A549 (cell line): ENCODE results near the gene ASCC2. TPM values are rescaled to one million over a fixed set of nuclear protein-coding genes. Genes with fewer than 3 reads are reported as not detected.
A peak's percentile ranks its signal among the peaks of the same experiment; 100 is the strongest.

Experiments
- ATAC-seq, 2 experiments: fragments of 200-7000 bp in 1 of 2; fragments of >200 bp in 1 of 2; cut with Nextera tagmentation in 1 of 2; cut with Tn5 transposase in 1 of 2; 3 replicates each; pipeline versions ENCODE4 v1.8.0 to v1.9.1; 2018 to 2020; ENCODE audit warnings: mild to moderate bottlenecking in 1 of 2, moderate library complexity in 1 of 2
- CTCF ChIA-PET: fragments of 300-600 bp; sonication (Branson Sonifier 250); formaldehyde crosslinking; extraction: SDS; loops from one replicate; lab custom pipeline; 2021; ENCODE audit warnings: antibody characterized with exemption, inconsistent platforms; lab: Yijun Ruan, JAX
- POLR2A ChIA-PET: fragments of 350-600 bp; formaldehyde crosslinking; extraction: SDS; loops from one replicate; lab custom pipeline; 2021; ENCODE audit warnings: antibody characterized with exemption, inconsistent platforms; lab: Yijun Ruan, JAX
- DNase-seq, 2 experiments: peaks; one replicate each; pipeline versions ENCODE4 v3.0.0 to v3.0.0-alpha.2; 2011 to 2016; ENCODE audit warnings: low read depth in 1 of 2, low spot score in 1 of 2
- FAIRE-seq: peaks from 2 replicates; lab custom pipeline; 2011; peaks lifted over from hg19 to GRCh38; lab: Jason Lieb, UNC
- H3K27ac ChIP-seq, 2 experiments: fragments of >200 bp; sonication (Bioruptor Twin); formaldehyde crosslinking; 3 replicates each; pipeline ENCODE4 v1.5.1; 2016 to 2017
- H3K4me1 ChIP-seq: fragments of >200 bp; sonication (Bioruptor Twin); formaldehyde crosslinking; 3 replicates; pipeline ENCODE4 v1.6.1; 2016
- H3K4me2 ChIP-seq: fragments of >200 bp; sonication (Bioruptor Twin); formaldehyde crosslinking; 3 replicates; pipeline ENCODE4 v1.6.1; 2016
- H3K4me3 ChIP-seq: fragments of >200 bp; sonication (Bioruptor Twin); formaldehyde crosslinking; 3 replicates; pipeline ENCODE4 v1.5.1; 2016
- H3K9me3 ChIP-seq: fragments of >200 bp; sonication (Bioruptor Twin); formaldehyde crosslinking; 3 replicates; pipeline ENCODE4 v1.6.1; 2016
- CHD2 ChIP-seq: fragments of 150-350 bp; IDR thresholded peaks from 2 replicates; pipeline ENCODE4 v1.6.1; 2014; ENCODE audit warnings: low read length; ENCODE audit not compliant: partially characterized antibody
- CHD4 ChIP-seq: fragments of 200-600 bp; sonication (generic); IDR thresholded peaks from 2 replicates; pipeline ENCODE4 v1.6.1; 2016; ENCODE audit warnings: antibody characterized with exemption, mild to moderate bottlenecking, borderline replicate concordance
- ELK1 ChIP-seq: fragments of 150-350 bp; IDR thresholded peaks from 2 replicates; pipeline ENCODE4 v1.6.1; 2014; ENCODE audit warnings: low read depth, mild to moderate bottlenecking, low read length
- ESRRA ChIP-seq: fragments of 150-350 bp; IDR thresholded peaks from 2 replicates; pipeline ENCODE4 v1.6.1; 2014; ENCODE audit warnings: mild to moderate bottlenecking, low read length, borderline replicate concordance
- FOXS1 ChIP-seq: fragments of 250-450 bp; sonication (Bioruptor Pico); IDR thresholded peaks from 2 replicates; pipeline ENCODE4 v1.5.0; 2020; ENCODE audit warnings: mild to moderate bottlenecking, moderate library complexity
- HOXA7 ChIP-seq: fragments of 250-450 bp; sonication (Bioruptor Pico); IDR thresholded peaks from 2 replicates; pipeline ENCODE4 v1.5.0; 2020; ENCODE audit warnings: mild to moderate bottlenecking, moderate library complexity
- HOXB5 ChIP-seq: fragments of 250-450 bp; sonication (Bioruptor Pico); IDR thresholded peaks from 2 replicates; pipeline ENCODE4 v1.5.0; 2020; ENCODE audit warnings: mild to moderate bottlenecking, moderate library complexity
- JUN ChIP-seq, 2 experiments: fragments of >200 bp; sonication (Bioruptor Twin); formaldehyde crosslinking; IDR thresholded peaks; 2 replicates in 1 of 2; 3 replicates in 1 of 2; pipeline ENCODE4 v1.6.1; 2016 to 2017
- KDM5A ChIP-seq: fragments of 200-600 bp; sonication (generic); IDR thresholded peaks from 2 replicates; pipeline ENCODE4 v1.6.1; 2016; ENCODE audit warnings: antibody characterized with exemption, mild to moderate bottlenecking
- MAFK ChIP-seq: fragments of 450-650 bp; IDR thresholded peaks from 2 replicates; pipeline ENCODE4 v1.6.1; 2014; ENCODE audit not compliant: partially characterized antibody
- NFE2L2 ChIP-seq: fragments of 150-350 bp; conservative IDR thresholded peaks from 2 replicates; pipeline ENCODE4 v1.6.1; 2014; ENCODE audit warnings: low read length
- PHF8 ChIP-seq: fragments of 200-600 bp; sonication (generic); IDR thresholded peaks from 2 replicates; pipeline ENCODE4 v1.6.1; 2016; ENCODE audit warnings: low read depth, mild to moderate bottlenecking, antibody characterized with exemption, moderate library complexity, borderline replicate concordance
- POLR2AphosphoS2 ChIP-seq: conservative IDR thresholded peaks from 2 replicates; pipeline ENCODE4 v1.6.1; 2012; ENCODE audit warnings: low read length, improper control_type of control experiment, inconsistent platforms
- RARB ChIP-seq: fragments of 250-450 bp; sonication (Bioruptor Pico); IDR thresholded peaks from 2 replicates; pipeline ENCODE4 v1.8.0; 2021; ENCODE audit warnings: mild to moderate bottlenecking, moderate library complexity
- RCOR1 ChIP-seq: fragments of 150-350 bp; IDR thresholded peaks from 2 replicates; pipeline ENCODE4 v1.6.1; 2014; ENCODE audit warnings: antibody characterized with exemption, low read length, low read depth
- RFX5 ChIP-seq: fragments of 450-650 bp; IDR thresholded peaks from 2 replicates; pipeline ENCODE4 v1.7.1; 2014; ENCODE audit warnings: antibody characterized with exemption, mild to moderate bottlenecking, moderate library complexity
- SREBF2 ChIP-seq: fragments of 450-650 bp; IDR thresholded peaks from 2 replicates; pipeline ENCODE4 v1.6.1; 2014; ENCODE audit warnings: mild to moderate bottlenecking, moderate library complexity
- TP53 ChIP-seq: fragments of 250-450 bp; sonication (Bioruptor Pico); IDR thresholded peaks from 2 replicates; pipeline ENCODE4 v1.5.0; 2021; ENCODE audit warnings: mild to moderate bottlenecking, moderate library complexity
- WGBS: methylation state at CpG from one replicate; pipeline ENCODE4 v1.1.6; 2017; ENCODE audit errors: missing lambda C conversion rate; 5-methylcytosine and 5-hydroxymethylcytosine counted together
- polyA plus RNA-seq, 4 experiments: library from polyadenylated mRNA; depleted of rRNA in 3 of 4; stranded (reverse); fragments of >200 nt; fragmentation: RNase III in 1 of 4; extraction: RNeasy Plus Mini Kit Qiagen cat#74134 plus additional on column Dnase treatment in 1 of 4; gene quantifications; 2 replicates in 3 of 4; 3 replicates in 1 of 4; pipeline ENCODE4 v1.2.3, GENCODE V29; 2011 to 2017
- TF ChIP-seq, protein P1 (sequence below): fragments of >200 bp; sonication (Bioruptor Twin); formaldehyde crosslinking; IDR thresholded peaks from 3 replicates; pipeline ENCODE4 v1.6.1; 2016
- TF ChIP-seq, protein P2 (sequence below): fragments of 450-650 bp; IDR thresholded peaks from 2 replicates; pipeline ENCODE4 v1.6.1; 2014; ENCODE audit warnings: antibody characterized with exemption
- TF ChIP-seq, protein P3 (sequence below): fragments of >200 bp; sonication (Bioruptor Twin); formaldehyde crosslinking; IDR thresholded peaks from 2 replicates; pipeline ENCODE4 v1.6.1; 2016
- TF ChIP-seq, protein P4 (sequence below): IDR thresholded peaks from 2 replicates; pipeline ENCODE4 v1.6.1; 2012

The ASCC2 gene
- polyA plus RNA-seq, 2 of the 4 experiments (the other 2 are of a cell fraction): 27.2 to 31.6 TPM

GRCh38 chr22:29765905-29766631, 72.0 kb downstream of the ASCC2 start:
- 66% methylated on average over 13 of the region's 15 CpGs for WGBS
- FAIRE-seq: no peak

GRCh38 chr22:29762263-29762662, 75.8 kb downstream of the ASCC2 start:
- no peak for ATAC-seq
- H3K9me3 ChIP-seq: no peaks in the 10 kb centered on the region
- TF ChIP-seq TP53 (no peak), POLR2AphosphoS2 (no peak), RFX5 (no peak), NFE2L2 (no peak), FOXS1 (CRISPR knock-in tag) (no peak), MAFK (no peak), CHD4 (no peak), KDM5A (no peak), HOXB5 (CRISPR knock-in tag) (no peak), ESRRA (no peak), ELK1 (no peak), CHD2 (no peak), JUN (IDR thresholded peaks at IDR 0.05) (no peak)
- TF ChIP-seq, protein P1, sequence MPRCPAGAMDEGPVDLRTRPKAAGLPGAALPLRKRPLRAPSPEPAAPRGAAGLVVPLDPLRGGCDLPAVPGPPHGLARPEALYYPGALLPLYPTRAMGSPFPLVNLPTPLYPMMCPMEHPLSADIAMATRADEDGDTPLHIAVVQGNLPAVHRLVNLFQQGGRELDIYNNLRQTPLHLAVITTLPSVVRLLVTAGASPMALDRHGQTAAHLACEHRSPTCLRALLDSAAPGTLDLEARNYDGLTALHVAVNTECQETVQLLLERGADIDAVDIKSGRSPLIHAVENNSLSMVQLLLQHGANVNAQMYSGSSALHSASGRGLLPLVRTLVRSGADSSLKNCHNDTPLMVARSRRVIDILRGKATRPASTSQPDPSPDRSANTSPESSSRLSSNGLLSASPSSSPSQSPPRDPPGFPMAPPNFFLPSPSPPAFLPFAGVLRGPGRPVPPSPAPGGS: no peak
- TF ChIP-seq, protein P2, sequence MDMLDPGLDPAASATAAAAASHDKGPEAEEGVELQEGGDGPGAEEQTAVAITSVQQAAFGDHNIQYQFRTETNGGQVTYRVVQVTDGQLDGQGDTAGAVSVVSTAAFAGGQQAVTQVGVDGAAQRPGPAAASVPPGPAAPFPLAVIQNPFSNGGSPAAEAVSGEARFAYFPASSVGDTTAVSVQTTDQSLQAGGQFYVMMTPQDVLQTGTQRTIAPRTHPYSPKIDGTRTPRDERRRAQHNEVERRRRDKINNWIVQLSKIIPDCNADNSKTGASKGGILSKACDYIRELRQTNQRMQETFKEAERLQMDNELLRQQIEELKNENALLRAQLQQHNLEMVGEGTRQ: no peak
- TF ChIP-seq, protein P3, sequence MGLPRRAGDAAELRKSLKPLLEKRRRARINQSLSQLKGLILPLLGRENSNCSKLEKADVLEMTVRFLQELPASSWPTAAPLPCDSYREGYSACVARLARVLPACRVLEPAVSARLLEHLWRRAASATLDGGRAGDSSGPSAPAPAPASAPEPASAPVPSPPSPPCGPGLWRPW: no peak
- 40% methylated on average over 15 of the region's 15 CpGs for WGBS
- H3K4me2 ChIP-seq: peak overlapping the region; percentile 47
- POLR2A ChIA-PET: no interaction called here
- peak in 1 of 2 experiments; percentile 67 for DNase-seq
- H3K4me3 ChIP-seq: no peak overlapping the region
- peaks cover 12% of the 10 kb centered on the region; the same call in 2 of the 3 replicates for H3K4me1 ChIP-seq
- H3K27ac ChIP-seq: no peak overlapping the region
- FAIRE-seq: no peak
- CTCF ChIA-PET: interaction anchor here (2.5 kb wide), 1 partner anchor 243 kb away, joined by 8 read pairs; no protein-coding TSS in a partner anchor

More at GRCh38 chr22:29765905-29766631, 72.0 kb downstream of the ASCC2 start:
- Histone ChIP-seq H3K4me2 (peak overlapping the region; percentile 98), H3K4me3 (peak overlapping the region; percentile 96), H3K9me3 (no peaks in the 10 kb centered on the region), H3K27ac (peak overlapping the region; percentile 95 to 98), H3K4me1 (peaks cover 22% of the 10 kb centered on the region; the same call in 2 of the 3 replicates)
- DNase-seq: no peak
- peak; percentile 11 to 12; a peak in 4 of 6 replicates for ATAC-seq
- TF ChIP-seq PHF8: no peak
- no peak for TF ChIP-seq RCOR1
- no peak for TF ChIP-seq RARB (CRISPR knock-in tag)
- TF ChIP-seq, protein P4, sequence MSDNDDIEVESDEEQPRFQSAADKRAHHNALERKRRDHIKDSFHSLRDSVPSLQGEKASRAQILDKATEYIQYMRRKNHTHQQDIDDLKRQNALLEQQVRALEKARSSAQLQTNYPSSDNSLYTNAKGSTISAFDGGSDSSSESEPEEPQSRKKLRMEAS: no peak
- no peak for TF ChIP-seq HOXA7
- no peak for TF ChIP-seq SREBF2
- TF ChIP-seq ELK1: no peak
- ChIA-PET CTCF (interaction anchor here (1.0 to 1.2 kb wide), 2 partner anchors 130 to 239 kb away, joined by 3 read pairs; no protein-coding TSS in a partner anchor), POLR2A (interaction anchor here (0.7 to 2.5 kb wide), 6 partner anchors 10 to 117 kb away, joined by 3 to 6 read pairs (median 4); partner anchors contain the start of gene ASCC2)
